GM21717 (cell line): ENCODE results near the gene CASP10.

Experiments used
- ATAC-seq: cut with Tn5 transposase; IDR thresholded peaks from one replicate; pipeline ENCODE4 v1.9.1; 2021; ENCODE audit warnings: mild to moderate bottlenecking, moderate library complexity; ENCODE audit not compliant: unreplicated experiment

The CASP10 gene

DNA sequence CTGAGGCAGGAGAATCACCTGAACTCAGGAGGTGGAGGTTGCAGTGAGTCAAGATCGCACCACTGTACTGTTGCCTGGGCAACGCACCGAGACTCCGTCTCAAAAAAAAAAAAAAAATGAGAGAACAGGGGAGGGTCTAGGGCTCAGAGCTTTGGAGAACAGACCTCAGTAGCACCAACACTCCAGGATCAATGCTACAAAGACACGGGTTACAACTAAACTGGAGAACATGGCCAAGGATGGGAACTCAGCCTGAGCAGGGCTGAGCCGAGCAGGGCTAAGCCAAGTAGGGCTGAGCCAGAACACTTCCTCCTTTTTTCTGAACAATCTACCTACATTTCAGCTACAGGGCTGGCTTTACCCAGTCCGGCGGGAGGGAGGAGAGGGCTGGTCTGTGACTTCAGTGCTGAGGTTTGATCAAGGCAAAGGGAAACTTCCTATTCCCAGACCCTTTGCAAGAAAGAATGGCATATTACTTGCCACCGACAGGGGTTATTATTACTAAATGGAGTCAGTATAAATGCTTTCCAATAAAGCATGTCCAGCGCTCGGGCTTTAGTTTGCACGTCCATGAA, 74.5 kb downstream of the CASP10 start:
- ATAC-seq, result peak; percentile 58

DNA sequence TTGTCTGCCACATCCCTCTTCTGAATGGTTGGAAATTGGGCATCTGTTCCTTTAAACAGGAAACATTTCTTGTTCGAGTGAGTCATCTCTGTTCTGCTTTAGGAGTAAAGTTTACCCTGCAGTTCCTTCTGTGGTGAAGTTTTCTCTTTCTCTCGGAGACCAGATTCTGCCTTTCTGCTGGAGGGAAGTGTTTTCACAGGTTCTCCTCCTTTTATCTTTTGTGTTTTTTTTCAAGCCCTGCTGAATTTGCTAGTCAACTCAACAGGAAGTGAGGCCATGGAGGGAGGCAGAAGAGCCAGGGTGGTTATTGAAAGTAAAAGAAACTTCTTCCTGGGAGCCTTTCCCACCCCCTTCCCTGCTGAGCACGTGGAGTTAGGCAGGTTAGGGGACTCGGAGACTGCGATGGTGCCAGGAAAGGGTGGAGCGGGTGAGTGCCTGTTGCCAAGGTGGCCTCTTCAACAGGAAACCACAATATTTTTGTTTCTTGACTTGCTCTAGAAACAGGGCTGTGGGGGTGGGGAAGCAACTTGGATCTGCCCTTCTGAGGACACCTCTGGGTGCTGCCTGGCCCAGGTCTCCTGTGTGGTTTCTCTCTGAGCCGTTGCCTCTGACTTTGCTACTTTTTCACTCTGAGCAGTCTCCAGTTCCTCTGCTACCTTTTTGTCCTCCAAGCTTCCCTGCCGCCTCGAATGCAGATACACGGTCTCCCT, 75.2 kb downstream of the CASP10 start:
- ATAC-seq, result peak; percentile 74

DNA sequence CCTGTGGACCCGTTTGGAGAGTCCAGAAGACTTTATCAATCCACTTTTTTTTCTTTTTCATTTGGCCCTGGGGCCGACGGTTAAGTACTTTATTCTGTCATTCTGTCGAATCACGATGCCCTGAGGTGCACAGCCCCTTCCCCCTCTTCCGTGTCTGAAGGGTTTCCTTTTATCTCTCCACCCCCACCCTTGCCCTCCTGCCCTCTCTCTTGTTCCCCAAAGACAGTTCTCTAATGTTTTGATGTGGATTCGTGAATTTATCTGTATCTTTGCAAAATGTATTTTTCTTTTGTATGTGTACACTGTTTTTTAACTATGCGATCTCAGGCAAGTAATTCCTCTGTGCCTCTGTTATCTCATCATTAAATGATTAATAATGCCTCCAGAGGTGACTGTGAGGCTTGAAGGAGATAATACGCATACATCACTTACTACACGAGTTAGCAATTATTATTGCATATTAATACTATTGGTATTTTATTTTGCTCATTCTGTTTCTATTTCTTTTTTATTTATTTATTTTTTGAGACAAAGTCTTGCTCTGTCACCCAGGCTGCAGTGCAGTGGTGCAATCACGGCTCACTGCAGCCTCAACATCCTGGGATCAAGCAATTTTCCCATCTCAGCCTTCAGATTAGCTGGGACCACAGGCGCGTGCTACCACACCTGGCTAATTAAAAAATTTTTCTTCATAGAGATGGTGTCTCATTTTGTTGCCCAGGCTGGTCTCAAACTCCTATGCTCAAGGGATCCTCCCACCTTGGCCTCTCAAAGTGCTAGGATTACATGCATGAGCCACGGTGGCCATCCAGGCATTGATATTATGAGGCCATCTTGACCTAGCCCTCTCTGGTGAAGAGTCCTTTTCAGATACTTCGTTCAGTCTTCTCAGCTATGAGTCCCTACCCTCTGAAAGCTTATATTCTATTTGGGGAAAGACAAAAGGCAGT, 76.0 kb downstream of the CASP10 start:
- no peak for ATAC-seq

DNA sequence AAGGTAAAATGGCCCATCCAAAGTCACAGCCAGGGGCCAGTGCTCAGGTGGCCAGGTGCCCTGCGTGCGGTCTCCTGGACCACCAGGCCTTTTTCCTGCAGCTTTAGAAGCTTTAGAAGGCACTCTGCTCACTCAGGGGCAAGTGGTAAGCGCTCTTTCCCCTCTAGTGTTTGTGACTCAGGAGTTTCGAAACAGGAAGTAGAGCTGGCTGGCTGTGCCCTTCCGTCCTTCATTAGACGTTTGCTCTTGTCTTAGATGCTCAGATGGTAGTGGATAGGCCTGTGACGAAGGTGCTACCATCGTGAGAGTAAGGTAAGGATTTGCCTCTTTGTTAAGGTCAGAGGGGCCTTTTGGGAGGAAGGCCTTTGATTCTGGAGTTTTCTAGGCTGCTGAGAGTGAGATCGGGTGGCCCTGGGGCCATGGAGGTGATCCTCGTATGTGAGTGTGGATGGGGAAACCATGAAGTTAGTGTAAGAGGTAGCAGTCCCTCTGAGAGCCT, 77.4 kb downstream of the CASP10 start, which contains the start of gene CASP8:
Gene CASP8, plus strand, starts transcription at position 235 of the 499 bp plus-strand sequence. CDS start 5,951 bp downstream, outside the sequence.
- no peak for ATAC-seq

DNA sequence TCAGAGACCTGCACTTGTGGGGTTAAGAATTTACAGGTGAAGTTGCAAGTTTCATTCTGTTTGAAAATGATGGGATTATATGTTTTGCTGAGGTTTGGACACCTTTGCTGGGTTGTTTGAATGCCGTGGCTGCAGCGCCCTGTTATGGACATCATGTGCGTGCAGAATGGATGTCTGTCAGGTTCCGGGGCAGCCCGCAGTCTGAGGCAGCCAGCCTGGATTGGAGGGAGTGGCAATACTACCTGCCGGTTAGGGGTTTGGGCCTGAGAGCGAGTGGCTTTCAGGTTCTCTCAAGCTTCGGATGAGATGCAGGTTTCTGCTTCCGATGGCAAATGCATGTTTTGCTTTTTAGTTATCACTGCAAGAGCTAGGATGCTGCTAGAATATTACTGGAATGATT, 78.5 kb downstream of the CASP10 start:
- no peak for ATAC-seq

DNA sequence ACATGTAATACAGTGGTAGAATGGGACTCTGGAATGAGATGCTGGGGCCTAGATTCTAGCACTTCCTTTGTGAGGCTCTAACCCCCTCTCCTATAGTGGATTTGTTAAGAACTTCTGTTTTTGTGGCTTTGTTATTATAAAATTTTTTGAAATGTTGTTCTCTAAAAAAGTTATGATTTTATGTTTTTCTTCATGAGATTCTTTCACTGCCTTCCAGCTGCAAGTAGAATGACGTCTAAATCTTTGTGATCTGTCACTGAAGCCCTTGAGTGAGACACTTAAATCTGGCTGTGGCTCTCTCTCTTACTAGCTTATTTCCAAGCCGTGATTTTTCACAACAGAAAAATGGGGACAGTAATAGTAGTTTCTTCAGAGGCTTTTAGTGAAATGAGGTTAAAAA, 79.0 kb downstream of the CASP10 start:
- ATAC-seq, result no peak

DNA sequence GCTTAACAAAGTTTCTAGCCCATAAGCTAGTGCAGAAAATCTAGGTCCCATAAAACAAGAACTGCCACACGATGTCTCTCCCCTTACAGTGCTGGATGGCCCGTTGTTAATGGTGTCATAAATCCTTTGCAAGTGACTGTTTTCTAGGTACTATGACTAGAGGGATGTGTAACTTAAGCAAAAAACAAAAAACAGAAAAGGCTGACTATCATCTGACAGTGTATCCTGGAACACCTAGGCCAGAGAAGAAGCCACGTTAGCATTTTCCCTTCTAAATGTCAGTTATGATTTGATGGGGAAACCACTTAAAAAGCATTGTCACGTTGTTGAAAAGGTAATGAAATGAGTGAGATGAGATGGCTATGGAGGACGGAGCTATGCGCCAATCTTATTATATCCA, 79.8 kb downstream of the CASP10 start:
- no peak for ATAC-seq

DNA sequence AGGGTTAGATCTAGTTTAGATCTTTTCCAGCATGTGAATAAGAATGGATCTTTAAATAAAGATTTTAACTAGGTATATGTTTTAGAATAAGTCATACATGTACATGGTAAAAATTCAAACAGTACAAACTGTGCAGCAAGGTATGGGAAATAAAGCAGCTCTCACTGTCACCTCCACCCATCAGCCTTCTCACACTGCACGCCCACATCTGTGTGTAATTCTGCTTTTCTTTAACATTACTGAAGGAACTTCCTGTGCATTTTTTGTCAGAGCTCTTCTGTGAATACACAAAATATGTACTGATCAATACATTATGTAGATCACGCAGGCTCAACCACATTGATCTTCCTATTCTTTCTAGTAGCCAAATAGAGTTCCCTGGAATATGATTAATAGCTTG, 80.8 kb downstream of the CASP10 start:
- ATAC-seq, result no peak

DNA sequence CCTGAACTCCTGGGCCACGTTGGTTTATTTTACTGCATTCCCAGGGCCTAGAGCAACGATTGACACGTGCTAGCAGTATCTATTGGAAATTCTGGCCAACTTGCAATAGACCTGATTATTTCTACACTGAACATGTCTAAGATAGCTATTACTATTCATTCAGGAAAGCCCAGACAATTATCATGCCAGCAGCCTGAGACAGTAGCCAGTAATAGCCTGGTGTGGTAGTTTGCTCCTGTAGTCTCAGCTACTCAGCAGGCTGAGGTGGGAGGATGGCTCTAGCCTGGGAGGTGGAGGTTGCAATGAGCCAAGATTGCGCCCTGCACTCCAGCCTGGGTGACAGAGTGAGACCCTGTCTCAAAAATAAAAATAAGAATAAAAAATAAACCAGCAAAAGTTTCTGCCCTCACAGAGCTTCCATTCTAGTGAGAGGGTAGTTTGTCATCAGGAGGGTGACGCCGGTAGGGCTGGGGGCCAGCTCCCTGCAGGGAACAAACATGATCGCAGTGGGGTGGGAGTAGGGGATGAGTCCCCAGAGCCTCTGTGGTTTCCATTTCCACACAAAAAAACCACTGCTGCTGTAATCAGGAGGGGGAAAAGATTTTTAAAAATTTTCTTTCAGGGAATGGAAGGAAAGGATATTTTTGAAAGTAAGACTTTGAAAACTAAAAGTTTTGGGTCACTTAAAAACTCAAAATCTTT, 81.7 kb downstream of the CASP10 start:
- ATAC-seq, result no peak

DNA sequence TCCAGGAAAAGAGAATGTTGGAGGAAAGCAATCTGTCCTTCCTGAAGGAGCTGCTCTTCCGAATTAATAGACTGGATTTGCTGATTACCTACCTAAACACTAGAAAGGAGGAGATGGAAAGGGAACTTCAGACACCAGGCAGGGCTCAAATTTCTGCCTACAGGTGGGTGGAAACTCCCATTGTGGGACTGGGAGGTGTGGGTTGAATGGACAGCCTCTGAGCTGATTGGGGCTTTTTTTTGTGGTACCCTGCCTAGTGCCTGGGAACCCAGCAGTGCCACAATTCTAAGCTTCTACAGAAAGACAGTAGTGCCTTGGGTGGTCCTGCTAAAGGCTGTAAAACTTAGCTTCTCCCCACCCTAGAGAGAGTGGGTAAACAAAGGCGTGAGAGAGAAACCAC, 83.7 kb downstream of the CASP10 start:
- no peak for ATAC-seq

DNA sequence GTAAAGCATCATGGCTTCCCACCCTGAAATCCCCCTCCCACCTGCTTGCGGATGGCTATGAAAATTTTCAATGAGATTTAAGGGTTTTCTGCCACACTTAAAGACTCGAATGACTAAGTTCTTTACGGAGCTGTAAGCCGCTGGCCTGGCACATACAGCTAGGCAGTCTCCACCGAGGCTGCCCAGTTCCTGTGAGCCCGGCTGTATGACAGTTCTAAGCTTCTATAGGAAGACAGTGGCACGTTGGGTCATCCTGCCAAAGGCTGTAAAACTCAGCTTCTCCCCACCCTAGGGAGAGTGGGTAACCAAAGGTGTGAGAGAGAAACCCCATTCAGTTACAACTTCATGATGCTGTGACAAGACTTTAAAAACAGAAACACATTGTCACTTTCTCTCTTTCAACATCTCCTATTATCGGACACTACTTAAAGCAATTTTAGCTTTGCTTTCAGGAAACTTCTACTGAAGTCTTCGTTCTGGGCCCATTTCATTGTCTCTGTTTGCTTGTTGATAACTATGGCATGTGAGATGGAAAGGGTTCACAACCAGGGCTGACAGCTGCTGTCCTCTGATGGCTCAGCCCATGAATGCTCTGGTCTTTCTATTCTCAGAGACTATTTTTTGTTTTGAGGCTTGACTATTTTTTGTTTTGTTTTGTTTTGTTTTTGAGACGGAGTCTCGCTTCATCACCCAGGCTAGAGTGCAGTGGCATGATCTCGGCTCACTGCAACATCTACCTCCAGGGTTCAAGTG, 84.5 kb downstream of the CASP10 start:
- ATAC-seq, result no peak

DNA sequence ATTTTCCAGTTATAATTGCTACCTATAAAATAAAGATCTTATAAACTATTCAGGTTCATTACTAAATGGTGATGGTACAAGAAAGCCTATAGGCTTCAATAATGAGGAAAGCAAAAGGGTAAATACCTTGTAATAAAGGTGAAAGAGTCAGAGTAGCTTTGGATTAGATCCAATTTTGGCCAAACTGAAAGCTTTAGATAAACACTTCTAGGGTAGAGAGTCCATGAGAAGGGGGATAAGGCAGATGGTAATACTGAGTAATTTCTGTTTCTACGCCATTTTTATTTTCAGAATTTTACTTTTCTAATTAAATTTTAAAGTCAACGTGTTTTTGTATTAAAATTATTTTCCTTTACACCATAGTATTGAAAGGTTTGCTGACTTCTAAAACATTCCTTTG, 86.8 kb downstream of the CASP10 start:
- ATAC-seq, result no peak

DNA sequence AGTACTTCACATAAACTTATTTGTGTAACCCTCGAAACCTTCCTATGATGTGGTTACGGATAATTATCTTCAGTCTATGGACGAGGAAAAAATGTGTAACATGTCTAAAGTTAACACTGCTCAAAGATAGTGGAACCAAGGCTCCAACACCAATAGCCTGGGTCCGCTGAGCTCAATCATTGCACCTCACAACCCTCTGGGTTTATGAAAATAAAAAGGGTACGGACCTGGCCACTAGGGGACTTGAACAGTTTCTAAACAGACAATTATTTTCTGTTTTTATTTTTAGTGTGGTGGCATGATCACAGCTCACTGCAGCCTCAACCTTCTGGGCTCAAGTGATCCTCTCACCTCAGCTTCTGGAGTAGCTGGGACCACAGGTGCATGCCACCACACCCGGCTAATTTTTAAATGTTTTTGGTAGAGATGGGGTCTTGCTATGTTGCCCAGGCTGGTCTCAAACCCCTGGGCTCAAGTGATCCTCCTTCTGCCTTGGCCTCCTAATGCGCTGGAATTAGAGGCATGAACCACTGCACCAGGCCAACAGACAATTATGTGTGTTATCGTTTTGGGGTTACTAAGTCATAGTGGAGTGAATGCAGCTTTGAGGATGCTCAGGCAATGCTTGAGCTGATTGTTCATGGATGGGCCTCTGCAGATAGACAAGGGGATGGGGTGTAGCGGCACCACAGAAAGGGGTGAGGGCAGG, 87.5 kb downstream of the CASP10 start:
- no peak for ATAC-seq

DNA sequence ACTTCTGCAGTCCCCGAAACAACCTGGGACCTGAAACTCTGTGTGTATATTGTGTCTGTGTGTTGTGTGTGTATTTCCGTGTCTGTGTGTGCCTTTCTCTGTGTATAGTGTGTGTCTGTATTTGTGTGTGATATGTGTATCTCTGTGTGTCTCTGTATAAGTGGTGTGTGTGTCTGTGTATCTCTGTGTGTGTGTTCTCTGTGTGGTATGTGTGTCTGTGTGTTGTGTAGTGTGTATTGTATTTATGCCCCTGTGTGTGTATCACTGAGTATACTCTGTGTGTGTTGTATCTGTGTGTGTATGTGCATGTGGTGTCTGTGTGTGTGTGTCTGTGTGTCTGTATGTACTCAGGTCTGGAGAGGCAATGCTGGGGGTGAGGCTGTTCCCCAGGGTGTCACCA, 89.0 kb downstream of the CASP10 start:
- no peak for ATAC-seq

DNA sequence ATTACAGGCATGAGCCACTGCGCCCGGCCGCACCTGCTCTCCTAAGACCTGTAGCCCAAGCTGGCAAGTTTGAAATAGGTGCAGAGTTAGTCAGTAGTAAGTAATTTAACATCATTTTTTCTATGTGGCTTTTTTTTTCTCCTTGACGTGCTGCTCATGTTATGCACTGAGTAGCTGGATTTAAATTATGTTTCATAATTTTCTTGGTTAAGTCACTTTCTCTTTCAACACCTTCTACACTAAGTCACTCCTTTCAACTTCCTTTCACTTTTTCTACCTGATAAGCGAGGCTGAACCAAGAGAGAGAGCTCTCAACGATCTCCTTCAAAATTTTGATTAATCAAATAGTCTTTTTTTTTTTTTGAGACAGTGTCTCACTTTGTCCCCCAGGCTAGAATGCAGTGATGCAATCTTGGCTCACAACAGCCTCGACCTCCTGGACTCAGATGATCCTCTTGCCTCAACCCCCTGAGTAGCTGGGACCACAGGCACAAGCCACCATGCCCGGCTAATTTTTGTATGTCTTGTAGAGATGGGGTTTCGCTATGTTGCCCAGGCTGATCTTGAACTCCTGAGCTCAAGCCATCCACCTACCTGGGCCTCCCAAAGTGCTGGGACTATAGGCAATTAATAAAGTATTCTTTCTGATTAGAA, 90.5 kb downstream of the CASP10 start:
- no peak for ATAC-seq

DNA sequence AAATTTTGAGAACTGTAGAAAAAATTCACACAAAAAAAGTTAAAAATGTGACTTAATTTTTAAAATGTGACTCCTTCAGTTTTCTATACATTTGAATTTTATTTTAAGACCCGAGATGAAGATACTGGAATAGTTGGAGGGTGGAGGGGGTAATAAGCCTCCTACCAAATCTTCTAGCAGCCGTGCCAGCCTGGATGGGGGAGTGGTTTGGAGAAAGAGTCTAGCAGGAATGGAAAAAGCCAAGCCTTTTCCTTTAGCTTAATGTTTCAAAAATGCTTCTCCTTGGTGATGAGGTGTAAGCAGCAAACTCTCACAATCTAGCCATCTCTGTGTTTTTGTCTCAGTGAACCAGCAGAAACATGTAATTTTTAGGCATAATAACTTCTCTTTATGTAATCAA, 92.1 kb downstream of the CASP10 start:
- no peak for ATAC-seq

DNA sequence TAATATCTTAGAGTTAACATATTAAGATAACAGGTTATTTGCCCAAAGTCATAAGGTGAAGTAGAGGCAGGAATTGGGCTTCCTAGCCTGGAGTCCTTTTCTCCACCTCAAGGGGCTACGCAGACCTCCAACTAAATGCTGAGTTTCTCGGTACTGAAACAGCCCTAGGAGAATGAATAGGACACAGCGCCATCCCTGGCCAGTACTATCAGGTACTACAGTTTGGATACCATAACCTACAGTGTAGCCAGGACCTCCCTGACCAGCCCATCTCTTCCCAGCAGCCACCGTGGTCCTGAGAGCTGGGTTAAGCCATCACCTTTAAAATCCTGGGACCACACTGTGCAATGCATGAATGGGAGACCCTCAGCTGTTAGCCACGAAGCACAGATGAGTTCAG, 93.0 kb downstream of the CASP10 start:
- no peak for ATAC-seq

DNA sequence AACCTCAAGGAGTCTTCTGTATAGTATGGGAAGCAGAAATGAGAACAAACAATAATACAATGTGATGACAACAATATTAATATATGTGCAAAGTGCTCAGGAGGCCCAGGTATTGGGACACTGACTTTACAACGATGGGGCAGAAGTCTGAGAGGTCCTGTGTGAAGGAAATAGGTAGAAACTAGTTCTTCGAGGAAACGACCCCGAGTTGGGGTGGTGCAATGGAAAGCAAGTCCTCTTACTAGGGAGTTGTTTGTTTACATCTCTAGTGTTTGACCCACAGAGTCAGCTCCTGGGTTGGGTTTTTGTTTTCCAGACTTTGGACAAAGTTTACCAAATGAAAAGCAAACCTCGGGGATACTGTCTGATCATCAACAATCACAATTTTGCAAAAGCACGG, 93.6 kb downstream of the CASP10 start:
- ATAC-seq, result no peak
